Dermis microvascular lymphatic vessel endothelial cell (primary cell): ENCODE measurements around the gene GNG11. TPM values are rescaled to one million over a fixed set of nuclear protein-coding genes. Genes with fewer than 3 reads are reported as not detected.
"Not testable (repeated sequence)": the region's sequence is repeated elsewhere in the genome, so short reads cannot be mapped to it uniquely, and the experiment has no call there.

Source experiments
- DNase-seq, 2 donors: peaks; one replicate each; pipeline versions ENCODE4 v3.0.0 to v3.0.0-alpha.2; 2010; ENCODE audit warnings: low read depth in 2 of 2
- total RNA-seq: library from RNA; depleted of rRNA; stranded (reverse); fragments of >200 nt; gene quantifications from 2 replicates; pipeline ENCODE4 v1.2.1, GENCODE V29; 2014

GNG11 gene
- total RNA-seq, 1 donor from 2014 or later, result 326 TPM

- DNase-seq, result not testable (repeated sequence)
Observed at GRCh38 chr7:93911242-93911641, 10.3 kb upstream of the GNG11 start.

- DNase-seq, result not testable (repeated sequence)
Observed at GRCh38 chr7:93911661-93912060, 9.9 kb upstream of the GNG11 start.

- DNase-seq, result peak; percentile 72 to 79
Observed at GRCh38 chr7:93913197-93913596, 8.3 kb upstream of the GNG11 start.

- peak in 1 of 2 donors; percentile 75 for DNase-seq
Observed at GRCh38 chr7:93914581-93915066, 6.9 kb upstream of the GNG11 start.

GRCh38 chr7:93915206-93915842, 6.2 kb upstream of the GNG11 start:
- not testable (repeated sequence) for DNase-seq

GRCh38 chr7:93915888-93916287, 5.6 kb upstream of the GNG11 start:
- DNase-seq, result not testable (repeated sequence)

GRCh38 chr7:93916315-93916714, 5.2 kb upstream of the GNG11 start:
- DNase-seq, result not testable (repeated sequence)

GRCh38 chr7:93920496-93921182, 896 bp upstream of the GNG11 start:
- no peak for DNase-seq

GRCh38 chr7:93921186-93921585, 349 bp upstream of the GNG11 start:
- no peak for DNase-seq

GRCh38 chr7:93923296-93923695, 1.8 kb downstream of the GNG11 start:
- peak in 1 of 2 donors; percentile 67 for DNase-seq

GRCh38 chr7:93923942-93924341, 2.4 kb downstream of the GNG11 start:
- DNase-seq, result peak in 1 of 2 donors; percentile 40

GRCh38 chr7:93926800-93927199, 5.3 kb downstream of the GNG11 start:
- no peak for DNase-seq

- DNase-seq, result no peak
Observed at GRCh38 chr7:93927585-93927984, 6.0 kb downstream of the GNG11 start.

GRCh38 chr7:93931655-93932054, 10.1 kb downstream of the GNG11 start:
- DNase-seq, result no peak

GRCh38 chr7:93933156-93933555, 11.6 kb downstream of the GNG11 start:
- DNase-seq, result no peak

- DNase-seq, result peak in 1 of 2 donors; percentile 74
Observed at GRCh38 chr7:93935102-93935501, 13.6 kb downstream of the GNG11 start.

- no peak for DNase-seq
Observed at GRCh38 chr7:93937818-93938217, 16.3 kb downstream of the GNG11 start.

GRCh38 chr7:93938293-93938692, 16.8 kb downstream of the GNG11 start:
- peak in 1 of 2 donors; percentile 58 for DNase-seq

GRCh38 chr7:93941945-93942344, 20.4 kb downstream of the GNG11 start:
- DNase-seq, result no peak

- DNase-seq, result peak in 1 of 2 donors; percentile 72
Observed at GRCh38 chr7:93943816-93944540, 22.4 kb downstream of the GNG11 start.

- DNase-seq, result peak; percentile 95 to 97
Observed at GRCh38 chr7:93944673-93945072, 23.1 kb downstream of the GNG11 start.

GRCh38 chr7:93945083-93945482, 23.5 kb downstream of the GNG11 start:
- peak in 1 of 2 donors; percentile 81 for DNase-seq
